T follicular helper cell (primary cell): ENCODE measurements around the gene EBPL.
"Not testable (repeated sequence)": the region's sequence is repeated elsewhere in the genome, so short reads cannot be mapped to it uniquely, and the experiment has no call there.

Experiments
- DNase-seq: peaks from one replicate; pipeline ENCODE4 v3.0.0-alpha.2; 2020; ENCODE audit warnings: low read depth

The EBPL gene

GRCh38 chr13:49635599-49636433 is 55.5 kb downstream of the EBPL start:
- DNase-seq: no peak

- no peak for DNase-seq
Measured at GRCh38 chr13:49633710-49634109, 57.6 kb downstream of the EBPL start.

- DNase-seq: no peak
Measured at GRCh38 chr13:49632156-49632555, 59.1 kb downstream of the EBPL start.

GRCh38 chr13:49630580-49630979 is 60.7 kb downstream of the EBPL start:
- no peak for DNase-seq

- no peak for DNase-seq
Measured at GRCh38 chr13:49629947-49630346, 61.3 kb downstream of the EBPL start.

- no peak for DNase-seq
Measured at GRCh38 chr13:49629196-49629938, 61.9 kb downstream of the EBPL start.

GRCh38 chr13:49627831-49628652 is 63.2 kb downstream of the EBPL start, which contains the start of gene ARL11:
Gene ARL11 (plus strand): TSS chr13:49628507. CDS start chr13:49630448, 1,941 bp downstream.
- DNase-seq: peak; percentile 7

- DNase-seq: no peak
Measured at GRCh38 chr13:49625392-49626079, 65.8 kb downstream of the EBPL start.

- DNase-seq: no peak
Measured at GRCh38 chr13:49624229-49624628, 67.1 kb downstream of the EBPL start.

GRCh38 chr13:49622174-49622946 is 68.9 kb downstream of the EBPL start:
- DNase-seq: no peak

- DNase-seq: no peak
Measured at GRCh38 chr13:49620170-49620621, 71.1 kb downstream of the EBPL start.

GRCh38 chr13:49616676-49617065 is 74.6 kb downstream of the EBPL start:
- DNase-seq: no peak

GRCh38 chr13:49615836-49616675 is 75.2 kb downstream of the EBPL start:
- DNase-seq: no peak

GRCh38 chr13:49612042-49612441 is 79.2 kb downstream of the EBPL start:
- DNase-seq: not testable (repeated sequence)
